ENCODE results near the gene ALG5.
A peak's percentile ranks its signal among the peaks of the same experiment; 100 is the strongest.

The ALG5 gene

GRCh38 chr13:36979361-36980050 lies 19.6 kb downstream of the ALG5 start:
- DNase-seq (ENCODE audit: low read depth) = peak; percentile 77

GRCh38 chr13:36975172-36975571 lies 24.0 kb downstream of the ALG5 start:
- DNase-seq (ENCODE audit: low read depth) = no peak

GRCh38 chr13:36973621-36974295 lies 25.4 kb downstream of the ALG5 start:
- no peak for DNase-seq (ENCODE audit: low read depth)

- no peak for DNase-seq (ENCODE audit: low read depth)
Observed at GRCh38 chr13:36973009-36973408, 26.1 kb downstream of the ALG5 start.

- DNase-seq (ENCODE audit: low read depth) = no peak
Observed at GRCh38 chr13:36966404-36966803, 32.7 kb downstream of the ALG5 start.

- peak; percentile 92 for DNase-seq (ENCODE audit: low read depth)
Observed at GRCh38 chr13:36965767-36966166, 33.4 kb downstream of the ALG5 start.

- DNase-seq (ENCODE audit: low read depth) = no peak
Observed at GRCh38 chr13:36959456-36960116, 39.6 kb downstream of the ALG5 start.

GRCh38 chr13:36954542-36954941 lies 44.6 kb downstream of the ALG5 start:
- DNase-seq (ENCODE audit: low read depth) = no peak

- DNase-seq (ENCODE audit: low read depth) = no peak
Observed at GRCh38 chr13:36950920-36951319, 48.2 kb downstream of the ALG5 start.

- DNase-seq (ENCODE audit: low read depth) = no peak
Observed at GRCh38 chr13:36950330-36950729, 48.8 kb downstream of the ALG5 start.

GRCh38 chr13:36945078-36945477 lies 54.1 kb downstream of the ALG5 start:
- no peak for DNase-seq (ENCODE audit: low read depth)

- no peak for DNase-seq (ENCODE audit: low read depth)
Observed at GRCh38 chr13:36925603-36926002, 73.5 kb downstream of the ALG5 start.

- no peak for DNase-seq (ENCODE audit: low read depth)
Observed at GRCh38 chr13:36924001-36924400, 75.1 kb downstream of the ALG5 start.

GRCh38 chr13:36921631-36922301 lies 77.4 kb downstream of the ALG5 start:
- DNase-seq (ENCODE audit: low read depth) = no peak

- peak; percentile 13 for DNase-seq (ENCODE audit: low read depth)
Observed at GRCh38 chr13:36920616-36921185, 78.4 kb downstream of the ALG5 start.

- DNase-seq (ENCODE audit: low read depth) = peak; percentile 87
Observed at GRCh38 chr13:36919833-36920615, 79.1 kb downstream of the ALG5 start, which contains the start of gene SMAD9. Gene SMAD9 (minus strand): TSS chr13:36920238. CDS start chr13:36879689, 40,549 bp downstream.

GRCh38 chr13:36919171-36919832 lies 79.8 kb downstream of the ALG5 start:
- DNase-seq (ENCODE audit: low read depth) = peak; percentile 57

- DNase-seq (ENCODE audit: low read depth) = peak; percentile 43
Observed at GRCh38 chr13:36918246-36919131, 80.7 kb downstream of the ALG5 start.

- DNase-seq (ENCODE audit: low read depth) = no peak
Observed at GRCh38 chr13:36917311-36917710, 81.8 kb downstream of the ALG5 start.
